GM21447 (cell line): ENCODE data around the gene CASQ1.

Experiments
- ATAC-seq: cut with Tn5 transposase; IDR thresholded peaks from one replicate; pipeline ENCODE4 v1.9.1; 2021; ENCODE audit not compliant: unreplicated experiment

CASQ1 gene

GRCh38 chr1:160189649-160190625, at the start of gene CASQ1:
TSS of gene CASQ1 (plus strand) at chr1:160190575. CDS start at chr1:160190752, 177 bp downstream.
- no peak for ATAC-seq

- no peak for ATAC-seq
Measured at GRCh38 chr1:160143695-160144094, 46.7 kb upstream of the CASQ1 start.

- ATAC-seq = no peak
Measured at GRCh38 chr1:160144921-160145320, 45.5 kb upstream of the CASQ1 start.

- no peak for ATAC-seq
Measured at GRCh38 chr1:160146107-160146506, 44.3 kb upstream of the CASQ1 start.

GRCh38 chr1:160148121-160148520, 42.3 kb upstream of the CASQ1 start:
- ATAC-seq = no peak

- no peak for ATAC-seq
Measured at GRCh38 chr1:160149233-160149632, 41.1 kb upstream of the CASQ1 start.

- no peak for ATAC-seq
Measured at GRCh38 chr1:160149716-160150115, 40.7 kb upstream of the CASQ1 start.

GRCh38 chr1:160151303-160151702, 39.1 kb upstream of the CASQ1 start, which contains the start of gene ATP1A4:
TSS of gene ATP1A4 (plus strand) at chr1:160151603. CDS start at chr1:160152041, 438 bp downstream.
- no peak for ATAC-seq

- no peak for ATAC-seq
Measured at GRCh38 chr1:160154790-160155189, 35.6 kb upstream of the CASQ1 start.

- ATAC-seq = no peak
Measured at GRCh38 chr1:160156361-160156760, 34.0 kb upstream of the CASQ1 start.

GRCh38 chr1:160157174-160157573, 33.2 kb upstream of the CASQ1 start:
- no peak for ATAC-seq

- no peak for ATAC-seq
Measured at GRCh38 chr1:160158031-160158430, 32.3 kb upstream of the CASQ1 start.

- ATAC-seq = no peak
Measured at GRCh38 chr1:160158534-160158933, 31.8 kb upstream of the CASQ1 start.

GRCh38 chr1:160159846-160160245, 30.5 kb upstream of the CASQ1 start:
- ATAC-seq = no peak

GRCh38 chr1:160161965-160162705, 28.2 kb upstream of the CASQ1 start:
- ATAC-seq = peak; percentile 55

- no peak for ATAC-seq
Measured at GRCh38 chr1:160162931-160163330, 27.4 kb upstream of the CASQ1 start.

- ATAC-seq = no peak
Measured at GRCh38 chr1:160163615-160164014, 26.8 kb upstream of the CASQ1 start.

- ATAC-seq = no peak
Measured at GRCh38 chr1:160164121-160164520, 26.3 kb upstream of the CASQ1 start.

GRCh38 chr1:160166166-160166868, 24.1 kb upstream of the CASQ1 start:
- ATAC-seq = no peak

GRCh38 chr1:160167056-160167455, 23.3 kb upstream of the CASQ1 start:
- ATAC-seq = no peak

- no peak for ATAC-seq
Measured at GRCh38 chr1:160167580-160167979, 22.8 kb upstream of the CASQ1 start.
